HEK293T (cell line): Measurements from ENCODE around the gene ELL.

Experiments
- BHLHE40 ChIP-seq: fragments of 450-650 bp; IDR thresholded peaks from 2 replicates; pipeline ENCODE4 v1.6.1; 2016; ENCODE audit warnings: mild to moderate bottlenecking, moderate library complexity, borderline replicate concordance
- ELF4 ChIP-seq: fragments of 450-650 bp; IDR thresholded peaks from 2 replicates; pipeline ENCODE4 v1.6.1; 2017; ENCODE audit warnings: antibody characterized with exemption
- FOXK2 ChIP-seq: fragments of 450-650 bp; IDR thresholded peaks from 2 replicates; pipeline ENCODE4 v1.6.1; 2016; ENCODE audit warnings: mild to moderate bottlenecking
- LEF1 ChIP-seq: fragments of 450-650 bp; IDR thresholded peaks from 2 replicates; pipeline ENCODE4 v1.6.1; 2017; ENCODE audit warnings: mild to moderate bottlenecking, borderline replicate concordance
- NFRKB ChIP-seq: fragments of 450-650 bp; IDR thresholded peaks from 2 replicates; pipeline ENCODE4 v1.6.1; 2016; ENCODE audit warnings: mild to moderate bottlenecking, moderate library complexity
- SP1 ChIP-seq: fragments of 450-650 bp; IDR thresholded peaks from 2 replicates; pipeline ENCODE4 v1.6.1; 2017
- TARDBP ChIP-seq: fragments of 450-650 bp; IDR thresholded peaks from 2 replicates; pipeline ENCODE4 v1.6.1; 2016
- ZNF384 ChIP-seq: fragments of 450-650 bp; IDR thresholded peaks from 2 replicates; pipeline ENCODE4 v1.6.1; 2016
- TF ChIP-seq, protein P1 (sequence below): fragments of 450-650 bp; IDR thresholded peaks from 2 replicates; pipeline ENCODE4 v1.6.1; 2016

DNA sequence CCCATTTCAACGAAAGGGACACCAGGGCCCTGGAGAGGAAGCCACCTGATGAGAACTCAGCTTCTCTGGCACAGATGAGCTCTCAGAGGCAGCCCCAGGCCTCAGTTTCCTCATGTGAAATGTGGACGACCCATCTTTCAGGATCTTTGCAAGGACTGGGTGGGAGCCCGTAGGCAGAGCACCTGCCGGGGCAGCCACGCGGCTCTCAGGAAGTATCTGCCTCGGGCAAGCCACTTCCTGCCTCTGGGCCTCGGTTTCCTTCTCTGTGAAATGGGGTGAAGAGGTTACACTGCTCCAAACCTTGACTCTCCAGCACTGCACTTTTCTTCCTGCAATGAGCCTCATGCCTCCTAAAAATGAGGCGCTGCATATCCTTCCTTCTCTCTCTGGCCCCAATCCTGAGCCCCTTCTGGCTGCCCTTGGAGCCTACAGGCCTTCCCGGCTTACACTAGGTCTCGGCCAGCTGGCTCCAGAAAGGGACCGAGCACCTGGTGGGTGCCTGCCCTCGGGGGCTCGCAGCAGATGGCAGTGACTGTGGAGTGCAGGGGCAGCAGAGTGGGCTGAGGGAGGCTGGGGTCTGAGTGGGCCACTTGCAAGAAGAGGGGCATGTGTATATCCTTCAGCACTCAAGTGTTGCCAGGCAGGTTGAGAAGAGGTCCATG, 99.2 kb downstream of the ELL start:
- TF ChIP-seq ZNF384 = no peak
- TF ChIP-seq TARDBP = no peak
- no peak for TF ChIP-seq BHLHE40
- no peak for TF ChIP-seq ELF4
- no peak for TF ChIP-seq FOXK2
- TF ChIP-seq, protein P1, sequence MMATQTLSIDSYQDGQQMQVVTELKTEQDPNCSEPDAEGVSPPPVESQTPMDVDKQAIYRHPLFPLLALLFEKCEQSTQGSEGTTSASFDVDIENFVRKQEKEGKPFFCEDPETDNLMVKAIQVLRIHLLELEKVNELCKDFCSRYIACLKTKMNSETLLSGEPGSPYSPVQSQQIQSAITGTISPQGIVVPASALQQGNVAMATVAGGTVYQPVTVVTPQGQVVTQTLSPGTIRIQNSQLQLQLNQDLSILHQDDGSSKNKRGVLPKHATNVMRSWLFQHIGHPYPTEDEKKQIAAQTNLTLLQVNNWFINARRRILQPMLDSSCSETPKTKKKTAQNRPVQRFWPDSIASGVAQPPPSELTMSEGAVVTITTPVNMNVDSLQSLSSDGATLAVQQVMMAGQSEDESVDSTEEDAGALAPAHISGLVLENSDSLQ = no peak
- TF ChIP-seq NFRKB = no peak
- TF ChIP-seq LEF1 = no peak
- TF ChIP-seq SP1 = no peak
